Posterior vena cava (tissue), 2 donors: ENCODE results near the gene NADK2. TPM values are rescaled to one million over a fixed set of nuclear protein-coding genes. Genes with fewer than 3 reads are reported as not detected.
A peak's percentile ranks its signal among the peaks of the same experiment; 100 is the strongest.

Source experiments
- DNase-seq: peaks from one replicate; pipeline ENCODE4 v3.0.0-alpha.2; 2020; ENCODE audit warnings: low spot score
- intact Hi-C, 2 donors: fragments of 100-400 bp; cut with DNase I; formaldehyde crosslinking; loops; one replicate each; pipeline versions ENCODE4 v1.14.1 to v1.14.2; 2022 to 2023
- total RNA-seq, 2 donors: library from RNA; stranded (reverse); fragmentation: NEBNext Ultra II Directional; extraction: Animal tissue kit (Norgen Biotek cat#: 25700); gene quantifications; one replicate each; pipeline ENCODE4 v1.2.1, GENCODE V29; 2021
- donor health status: DM: yes; HTN: yes; CAD: no.
- donor health status: DM: yes; HTN: yes; CAD: no.

The NADK2 gene
- total RNA-seq, 2 donors from 2014 or later = 30.9 to 31.8 TPM

GRCh38 chr5:36252722-36253365, 11.1 kb upstream of the NADK2 start:
- intact Hi-C loops = no loop called here

DNA sequence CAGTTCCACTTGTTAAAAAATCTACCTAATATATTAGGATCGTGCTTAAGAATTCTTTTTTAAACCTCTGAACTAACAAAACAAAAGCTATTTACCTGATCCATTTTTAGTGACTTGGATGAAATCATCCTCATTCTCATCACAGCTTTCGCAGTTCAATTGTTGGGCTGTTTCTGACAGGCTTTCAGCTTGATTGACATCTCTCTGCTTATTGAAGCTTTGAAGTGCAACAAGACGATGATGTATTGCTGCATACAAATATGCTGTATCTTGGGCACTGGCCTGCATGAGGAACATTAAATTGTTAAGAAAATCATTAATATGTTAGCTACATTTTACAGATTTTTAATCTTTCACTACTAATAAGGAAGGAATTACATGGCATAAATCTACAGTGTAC, 9.5 kb upstream of the NADK2 start:
- intact Hi-C loops = no loop called here
- DNase-seq = no peak

More at GRCh38 chr5:36252722-36253365, 11.1 kb upstream of the NADK2 start:
- no peak for DNase-seq

DNA sequence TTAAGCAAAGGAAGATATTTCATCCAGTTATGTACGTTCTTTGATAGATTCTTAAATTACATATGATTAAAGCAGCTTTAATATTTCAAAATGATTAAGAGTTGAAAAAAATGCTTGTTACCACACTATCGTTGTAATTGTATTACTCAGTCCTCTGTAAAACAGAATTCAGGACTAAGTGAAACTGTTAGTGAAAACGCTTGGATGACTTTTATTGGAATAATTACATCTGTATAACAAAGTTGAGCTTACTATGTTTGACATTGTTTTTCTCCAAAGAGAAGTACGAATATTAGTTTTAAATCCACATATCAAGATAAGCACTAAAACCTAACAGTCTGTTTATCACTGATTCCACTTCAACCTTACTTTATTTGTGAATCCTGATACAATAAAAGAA, 8.7 kb upstream of the NADK2 start:
- no peak for DNase-seq
- intact Hi-C loops = no loop called here

DNA sequence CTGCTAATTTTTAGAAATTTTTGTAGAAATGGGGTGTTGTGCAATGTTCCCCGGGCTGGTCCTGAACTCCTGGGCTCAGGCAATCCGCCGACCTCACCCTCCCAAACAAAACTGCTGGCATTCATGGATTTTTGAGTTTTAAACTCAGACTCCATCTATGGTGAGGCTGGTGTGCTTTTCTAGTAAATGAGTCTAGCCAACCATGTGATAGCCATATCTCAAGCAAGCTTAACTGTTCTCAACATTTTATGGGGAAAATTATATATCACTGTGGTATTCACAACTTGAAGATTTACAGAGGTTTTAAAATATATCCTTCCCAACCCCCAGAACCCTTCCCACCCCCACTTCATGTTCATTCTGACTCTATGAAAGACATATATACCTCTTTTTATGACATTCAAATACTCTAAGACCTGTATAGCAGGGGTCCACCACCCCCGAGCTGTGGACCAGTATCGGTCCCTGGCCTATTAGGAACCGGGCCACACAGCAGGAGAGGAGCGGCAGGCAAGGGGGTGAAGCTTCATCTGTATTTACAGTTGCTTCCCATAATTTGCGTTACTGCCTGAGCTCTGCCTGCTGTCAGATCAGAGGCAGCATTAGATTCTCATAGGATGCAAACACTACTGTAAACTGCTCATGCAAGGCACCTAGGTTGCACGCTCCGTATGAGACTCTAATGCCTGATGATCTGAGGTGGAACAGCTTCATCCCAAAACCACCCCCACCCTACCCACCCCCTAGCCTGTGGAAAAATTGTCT, 4.5 kb upstream of the NADK2 start:
- no peak for DNase-seq
- intact Hi-C loops = loop anchor here in 1 of 2 donors (10.0 kb wide), 1 partner anchor 59 kb away; the partner anchor contains the start of gene RANBP3L

GRCh38 chr5:36244076-36244475, 2.4 kb upstream of the NADK2 start:
- no peak for DNase-seq
- intact Hi-C loops = loop anchor here in 1 of 2 donors (10.0 kb wide), 1 partner anchor 61 kb away; the partner anchor contains the start of gene RANBP3L

GRCh38 chr5:36243653-36244052, 1.9 kb upstream of the NADK2 start:
- DNase-seq = no peak
- intact Hi-C loops = loop anchor here in 1 of 2 donors (10.0 kb wide), 1 partner anchor 61 kb away; the partner anchor contains the start of gene RANBP3L

DNA sequence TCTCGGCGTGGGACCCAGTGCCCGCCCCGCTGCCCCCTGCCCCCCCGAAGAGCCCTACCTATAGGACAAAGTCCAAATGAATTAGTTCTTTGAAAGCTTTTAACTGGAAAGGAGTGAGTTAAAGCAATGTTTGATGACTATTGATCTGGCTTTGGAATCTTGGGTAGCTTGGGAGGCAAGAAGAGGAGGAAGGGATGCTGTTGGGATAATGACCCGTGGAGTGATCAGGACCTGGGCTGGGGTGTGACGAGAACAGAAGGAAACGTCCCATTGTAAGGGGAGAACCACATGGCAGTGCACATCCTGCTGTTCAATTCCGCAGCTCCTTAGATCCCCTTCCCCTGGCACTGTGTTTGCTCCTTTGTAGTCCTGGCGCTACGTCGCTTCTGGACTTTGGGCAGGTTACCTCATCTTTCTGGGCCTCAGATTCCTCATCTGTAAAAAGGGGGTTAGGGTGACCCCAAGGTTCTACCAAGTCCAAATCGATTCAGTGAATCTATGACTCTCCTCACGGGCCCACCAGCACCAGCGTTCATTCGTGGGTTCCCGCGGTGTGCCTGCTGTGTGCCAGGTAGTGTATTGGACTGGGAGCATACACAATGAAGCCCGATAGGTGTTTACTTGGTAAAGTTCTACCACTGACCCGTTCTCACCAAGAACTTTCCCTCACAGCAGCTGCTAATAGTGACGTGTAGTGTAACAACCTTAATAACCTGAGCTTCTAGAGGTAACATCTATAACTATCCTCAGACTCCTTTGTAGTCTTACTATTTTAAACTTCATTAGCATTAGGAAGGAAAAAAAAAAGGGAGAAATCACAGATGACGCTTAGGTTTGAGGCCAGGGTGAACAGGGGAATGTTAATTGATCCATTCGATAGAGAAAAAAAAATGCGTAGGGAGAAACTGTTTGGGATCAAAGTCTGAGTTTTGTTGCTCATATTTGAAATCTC, 1.1 kb upstream of the NADK2 start:
- intact Hi-C loops = loop anchor here in 1 of 2 donors (10.0 kb wide), 1 partner anchor 62 kb away; the partner anchor contains the start of gene RANBP3L
- DNase-seq = peak; percentile 67

- DNase-seq = peak; percentile 88
- intact Hi-C loops = loop anchor here in 1 of 2 donors (10.0 kb wide), 1 partner anchor 64 kb away; the partner anchor contains the start of gene RANBP3L
Observed at GRCh38 chr5:36240779-36241630, 720 bp downstream of the NADK2 start.

DNA sequence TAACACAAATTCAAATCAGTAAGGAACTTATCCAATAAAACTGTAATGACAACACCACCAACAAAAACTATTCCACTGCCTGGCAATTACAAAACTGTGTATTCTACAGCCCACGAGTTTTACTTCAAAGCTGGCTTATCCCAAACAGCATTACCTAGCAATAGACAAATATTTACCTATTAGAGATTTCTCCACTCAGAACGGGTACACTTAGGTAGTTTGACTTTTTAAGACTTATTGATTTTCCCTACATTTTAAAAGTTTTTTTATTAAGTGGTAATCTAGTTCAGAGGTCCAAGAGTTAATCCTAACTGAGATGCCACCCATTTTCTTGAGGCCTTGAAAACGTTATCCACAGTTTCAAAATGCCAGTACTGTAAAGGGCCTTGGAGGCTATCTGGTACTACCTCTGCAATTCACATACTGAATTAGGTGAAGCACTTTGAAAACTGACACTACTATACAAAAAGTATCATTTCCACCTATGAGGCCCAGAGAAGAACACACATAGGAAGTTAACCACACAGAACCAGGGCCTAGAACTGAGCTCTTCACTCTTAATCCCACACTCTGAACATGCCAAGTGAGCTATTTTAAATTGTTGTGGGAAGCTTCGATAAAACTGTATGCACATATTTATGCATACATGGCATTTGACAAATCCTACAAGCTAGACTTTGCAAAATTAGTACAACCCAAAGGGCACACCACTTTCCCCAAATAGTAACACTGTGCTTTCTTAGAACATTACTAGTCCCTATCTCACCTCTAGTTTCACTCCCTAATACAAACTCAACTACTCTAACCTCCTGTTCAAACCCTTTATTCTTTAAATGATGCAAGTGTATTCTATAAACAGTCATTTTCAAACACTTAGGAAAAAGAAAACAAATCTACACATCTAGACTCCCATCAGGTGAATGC, 2.1 kb downstream of the NADK2 start:
- no peak for DNase-seq
- intact Hi-C loops = loop anchor here in 1 of 2 donors (10.0 kb wide), 1 partner anchor 65 kb away; the partner anchor contains the start of gene RANBP3L

GRCh38 chr5:36238502-36239295, 3.0 kb downstream of the NADK2 start:
- no peak for DNase-seq
- intact Hi-C loops = no loop called here

- intact Hi-C loops = no loop called here
- DNase-seq = no peak
Observed at GRCh38 chr5:36237751-36238150, 4.0 kb downstream of the NADK2 start.

DNA sequence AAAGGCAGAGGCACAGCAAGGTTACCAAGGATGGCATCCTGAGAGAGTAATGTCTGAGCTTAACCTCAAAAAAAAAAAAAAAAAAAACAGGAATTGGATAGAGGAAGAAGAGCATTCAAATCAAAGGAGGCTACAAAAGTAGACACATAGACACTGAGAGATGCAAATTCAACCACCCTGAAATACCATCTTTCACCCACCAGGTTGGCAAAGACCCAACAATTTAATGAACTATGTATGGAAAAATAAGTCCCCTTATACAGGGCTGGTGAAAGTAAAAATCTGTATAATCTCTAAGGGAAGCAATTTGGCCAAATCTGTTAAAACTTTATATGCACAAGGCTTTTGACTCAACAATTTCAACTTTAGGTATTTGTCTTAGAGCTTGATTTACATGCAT, 4.9 kb downstream of the NADK2 start:
- DNase-seq = no peak
- intact Hi-C loops = no loop called here

- intact Hi-C loops = no loop called here
- DNase-seq = no peak
Observed at GRCh38 chr5:36232533-36232932, 9.2 kb downstream of the NADK2 start.

- intact Hi-C loops = no loop called here
- DNase-seq = no peak
Observed at GRCh38 chr5:36230151-36230790, 11.5 kb downstream of the NADK2 start.

DNA sequence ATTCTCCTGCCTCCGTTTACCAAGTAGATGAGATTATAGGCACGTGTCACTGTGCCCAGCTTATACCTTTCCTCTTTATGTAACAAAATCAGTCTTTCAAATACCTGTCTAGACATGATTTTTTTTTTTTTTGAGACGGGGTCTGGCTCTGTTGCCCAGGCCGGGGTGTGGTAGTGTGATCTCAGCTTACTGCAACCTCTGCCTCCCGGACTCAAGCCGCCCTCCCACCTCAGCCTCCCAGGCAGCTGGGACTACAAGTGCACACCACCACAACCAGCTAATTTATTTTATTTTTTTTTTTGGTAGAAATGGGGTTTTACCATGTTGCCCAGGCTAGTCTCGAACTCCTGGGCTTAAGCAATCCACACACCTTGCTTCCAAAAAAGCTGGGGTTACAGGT, 13.2 kb downstream of the NADK2 start:
- DNase-seq = no peak
- intact Hi-C loops = no loop called here

- no peak for DNase-seq
- intact Hi-C loops = no loop called here
Observed at GRCh38 chr5:36227046-36227445, 14.7 kb downstream of the NADK2 start.
